SIG-M5 (cell line): ENCODE measurements around the gene AMH.
"Not testable (repeated sequence)": the region's sequence is repeated elsewhere in the genome, so short reads cannot be mapped to it uniquely, and the experiment has no call there.

Experiments
- DNase-seq: peaks from one replicate; lab custom pipeline; 2025; lab: John Stamatoyannopoulos, UW

Gene AMH

GRCh38 chr19:2270423-2271233, 21.5 kb downstream of the AMH start:
- peak; percentile 64 for DNase-seq

GRCh38 chr19:2271234-2272103, 22.3 kb downstream of the AMH start:
- DNase-seq: no peak

- DNase-seq: no peak
These were observed 24.4 kb downstream of the AMH start for GRCh38 chr19:2273356-2274184.

- no peak for DNase-seq
These were observed 25.1 kb downstream of the AMH start for GRCh38 chr19:2274185-2274711.

- DNase-seq: no peak
These were observed 25.9 kb downstream of the AMH start for GRCh38 chr19:2274931-2275535.

GRCh38 chr19:2275588-2276428, 26.7 kb downstream of the AMH start:
- DNase-seq: no peak

GRCh38 chr19:2276429-2276986, 27.4 kb downstream of the AMH start:
- DNase-seq: no peak

GRCh38 chr19:2277138-2277537, 28.0 kb downstream of the AMH start:
- no peak for DNase-seq

GRCh38 chr19:2278459-2279158, 29.5 kb downstream of the AMH start:
- no peak for DNase-seq

- DNase-seq: no peak
These were observed 31.6 kb downstream of the AMH start for GRCh38 chr19:2280633-2281264.

- not testable (repeated sequence) for DNase-seq
These were observed 32.3 kb downstream of the AMH start for GRCh38 chr19:2281265-2282061.

- no peak for DNase-seq
These were observed 33.1 kb downstream of the AMH start, which contains the start of gene PEAK3 for GRCh38 chr19:2282062-2282861. TSS of gene PEAK3 (minus strand) at chr19:2282175. CDS start at chr19:2280931, 1,244 bp downstream.

- no peak for DNase-seq
These were observed 33.7 kb downstream of the AMH start for GRCh38 chr19:2282862-2283237.

- DNase-seq: no peak
These were observed 34.8 kb downstream of the AMH start for GRCh38 chr19:2283835-2284507.

GRCh38 chr19:2286402-2287140, 37.4 kb downstream of the AMH start:
- no peak for DNase-seq
